SK-N-SH (cell line): ENCODE results near the gene PDE4B. TPM values are rescaled to one million over a fixed set of nuclear protein-coding genes. Genes with fewer than 3 reads are reported as not detected.

Experiments
- CTCF ChIA-PET: fragments of 300-600, 350-600 bp; formaldehyde crosslinking; extraction: SDS; loops from one replicate; lab custom pipeline; 2021; lab: Yijun Ruan, JAX
- POLR2A ChIA-PET: fragments of 350-600 bp; sonication (Branson Sonifier 250); formaldehyde crosslinking; extraction: SDS; loops from one replicate; lab custom pipeline; 2020; ENCODE audit warnings: antibody characterized with exemption, inconsistent platforms; lab: Yijun Ruan, JAX
- DNase-seq: peaks from one replicate; pipeline ENCODE4 v3.0.0; 2012
- H2AFZ ChIP-seq: fragments of 200-600 bp; sonication (generic); 2 replicates; pipeline ENCODE4 v1.8.1; 2016; ENCODE audit warnings: antibody characterized with exemption, mild to moderate bottlenecking, low read depth
- H3F3A ChIP-seq: fragments of 200-600 bp; sonication (generic); replicated peaks from 2 replicates; pipeline ENCODE3; 2016; ENCODE audit warnings: antibody characterized with exemption, mild to moderate bottlenecking; ENCODE audit not compliant: insufficient read depth
- H3K27ac ChIP-seq, 2 experiments: fragments of 200-500 bp in 1 of 2; fragments of 200-600 bp in 1 of 2; sonication (Bioruptor generic) in 1 of 2; sonication (generic), shearing (Covaris generic) in 1 of 2; 2 replicates each; pipeline versions ENCODE4 v1.5.1 to v1.6.1; 2014 to 2016; ENCODE audit warnings: low read depth in 2 of 2, inconsistent platforms in 1 of 2, low read length in 1 of 2, mild to moderate bottlenecking in 1 of 2, mixed read lengths in 1 of 2
- H3K27me3 ChIP-seq: fragments of 200-600 bp; sonication (generic), shearing (Covaris generic); 2 replicates; pipeline ENCODE4 v1.6.1; 2016; ENCODE audit warnings: mixed run types; ENCODE audit not compliant: insufficient read depth
- H3K36me3 ChIP-seq, 2 experiments: fragments of 200-500 bp in 1 of 2; fragments of 200-600 bp in 1 of 2; sonication (Bioruptor generic) in 1 of 2; sonication (generic) in 1 of 2; replicated peaks in 1 of 2; 2 replicates each; pipeline versions ENCODE3 to v1.5.1; 2014 to 2016; ENCODE audit warnings: low read length in 1 of 2, mild to moderate bottlenecking in 1 of 2; ENCODE audit not compliant: insufficient read depth in 2 of 2, control insufficient read depth in 1 of 2
- H3K4me1 ChIP-seq, 2 experiments: fragments of 200-500 bp in 1 of 2; fragments of 200-600 bp in 1 of 2; sonication (Bioruptor generic) in 1 of 2; sonication (generic), shearing (Covaris generic) in 1 of 2; 2 replicates each; pipeline versions ENCODE4 v1.5.1 to v1.6.1; 2014 to 2016; ENCODE audit warnings: low read depth in 1 of 2, low read length in 1 of 2, mixed run types in 1 of 2; ENCODE audit not compliant: insufficient read depth in 2 of 2, control insufficient read depth in 1 of 2
- H3K4me2 ChIP-seq: fragments of 200-600 bp; sonication (generic), shearing (Covaris generic); 2 replicates; pipeline ENCODE4 v1.6.1; 2017; ENCODE audit warnings: mixed run types
- H3K4me3 ChIP-seq, 2 experiments: fragments of 200-500 bp in 1 of 2; fragments of 200-600 bp in 1 of 2; sonication (Bioruptor generic) in 1 of 2; sonication (generic), shearing (Covaris generic) in 1 of 2; 2 replicates each; pipeline versions ENCODE4 v1.5.1 to v1.8.1; 2014 to 2016; ENCODE audit warnings: low read depth in 2 of 2, inconsistent platforms in 1 of 2, low read length in 1 of 2, mild to moderate bottlenecking in 1 of 2, mixed read lengths in 1 of 2, moderate library complexity in 1 of 2
- H3K79me2 ChIP-seq: fragments of 200-600 bp; sonication (generic); 2 replicates; pipeline ENCODE4 v1.8.1; 2017; ENCODE audit warnings: mild to moderate bottlenecking; ENCODE audit not compliant: insufficient read depth
- H3K9ac ChIP-seq: fragments of 200-600 bp; sonication (generic); 2 replicates; pipeline ENCODE4 v1.6.1; 2017; ENCODE audit warnings: mixed run types
- H3K9me2 ChIP-seq: fragments of 200-600 bp; sonication (generic); 2 replicates; pipeline ENCODE4 v1.6.1; 2017; ENCODE audit warnings: mixed run types
- H3K9me3 ChIP-seq: fragments of 200-600 bp; sonication (generic); 2 replicates; pipeline ENCODE4 v1.6.1; 2017; ENCODE audit warnings: mixed run types, mild to moderate bottlenecking, moderate library complexity
- H4K20me1 ChIP-seq: fragments of 200-600 bp; sonication (generic); 2 replicates; pipeline ENCODE4 v1.6.1; 2017; ENCODE audit warnings: mild to moderate bottlenecking, mixed run types; ENCODE audit not compliant: insufficient read depth
- FOSL2 ChIP-seq: IDR thresholded peaks from 2 replicates; pipeline ENCODE4 v1.4.0; 2012; ENCODE audit warnings: low read depth, mild to moderate bottlenecking, moderate library complexity, borderline replicate concordance
- FOXJ3 ChIP-seq: sonication (generic); formaldehyde crosslinking; IDR thresholded peaks from 2 replicates; pipeline ENCODE4 v1.5.1; 2020; ENCODE audit warnings: mild to moderate bottlenecking, missing genetic modification reagents
- FOXM1 ChIP-seq: IDR thresholded peaks from 2 replicates; pipeline ENCODE4 v1.4.0; 2012; ENCODE audit warnings: low read depth, mild to moderate bottlenecking
- GABPA ChIP-seq: IDR thresholded peaks from 2 replicates; pipeline ENCODE4 v1.4.0; 2012; ENCODE audit warnings: low read depth, mild to moderate bottlenecking
- GATA2 ChIP-seq: sonication (generic); formaldehyde crosslinking; IDR thresholded peaks from 2 replicates; pipeline ENCODE4 v1.5.0; 2020; ENCODE audit warnings: mild to moderate bottlenecking, missing genetic modification reagents
- JUND ChIP-seq: IDR thresholded peaks from 2 replicates; pipeline ENCODE4 v1.4.0; 2012
- MEF2A ChIP-seq: IDR thresholded peaks from 2 replicates; pipeline ENCODE4 v1.4.0; 2012; ENCODE audit warnings: low read depth, borderline replicate concordance
- POLR2AphosphoS5 ChIP-seq: IDR thresholded peaks from 2 replicates; pipeline ENCODE4 v1.6.1; 2012; ENCODE audit warnings: low read depth, low read length
- SMC3 ChIP-seq: IDR thresholded peaks from 2 replicates; pipeline ENCODE4 v1.6.1; 2012; ENCODE audit warnings: low read depth, low read length, improper control_type of control experiment
- TCF12 ChIP-seq: IDR thresholded peaks from 2 replicates; pipeline ENCODE4 v1.4.0; 2012
- TEAD4 ChIP-seq: IDR thresholded peaks from 2 replicates; pipeline ENCODE4 v1.4.0; 2012; ENCODE audit warnings: mild to moderate bottlenecking, borderline replicate concordance; ENCODE audit not compliant: insufficient read depth
- YY1 ChIP-seq: IDR thresholded peaks from 2 replicates; pipeline ENCODE4 v1.4.0; 2012; ENCODE audit warnings: low read depth, mild to moderate bottlenecking
- WGBS: methylation state at CpG from one replicate; pipeline ENCODE4 v1.1.6; 2017; ENCODE audit warnings: low lambda C conversion rate; 5-methylcytosine and 5-hydroxymethylcytosine counted together
- polyA plus RNA-seq, 3 experiments: library from polyadenylated mRNA; depleted of rRNA; stranded (reverse); fragments of >200 nt; gene quantifications; 2 replicates each; pipeline ENCODE4 v1.2.3, GENCODE V29; 2012
- TF ChIP-seq, protein P1 (sequence below): IDR thresholded peaks from 2 replicates; pipeline ENCODE4 v1.4.0; 2012; ENCODE audit warnings: low read depth, borderline replicate concordance
- TF ChIP-seq, protein P2 (sequence below): fragments of 200-600 bp; sonication (generic); IDR thresholded peaks from 2 replicates; pipeline ENCODE4 v1.6.1; 2017; ENCODE audit warnings: antibody characterized with exemption, mild to moderate bottlenecking, moderate library complexity
- TF ChIP-seq, protein P3 (sequence below): IDR thresholded peaks from 2 replicates; pipeline ENCODE4 v1.6.1; 2012; ENCODE audit warnings: mild to moderate bottlenecking, low read depth, low read length, moderate library complexity
- TF ChIP-seq, protein P4 (sequence below): fragments of 150-350 bp; IDR thresholded peaks from 2 replicates; pipeline ENCODE4 v1.6.1; 2017; ENCODE audit warnings: antibody characterized with exemption, low read length, low read depth, borderline replicate concordance

The PDE4B gene
- polyA plus RNA-seq, 1 of the 3 experiments (the other 2 are of a cell fraction), result 1.9 TPM

DNA sequence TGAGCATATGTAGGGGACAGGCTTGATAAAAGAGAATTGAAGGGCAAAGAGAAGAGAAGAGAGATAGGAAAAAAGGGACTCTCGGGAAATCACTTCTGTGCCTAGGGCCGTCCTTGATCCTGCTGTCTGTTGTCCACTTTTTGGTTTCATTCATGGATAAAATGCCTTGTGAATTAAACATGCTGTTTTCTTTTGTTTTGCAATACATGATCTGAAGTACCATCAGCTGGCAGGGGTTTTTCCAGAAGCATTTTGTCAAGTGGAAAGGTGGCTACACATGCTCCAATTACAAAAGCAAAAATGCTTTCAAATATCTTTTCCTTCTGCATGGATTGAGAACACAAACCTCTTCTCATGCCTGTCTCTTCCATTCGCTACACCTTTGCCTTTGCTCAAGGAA, 361.7 kb downstream of the PDE4B start:
- H3K4me3 ChIP-seq, result no peak overlapping the region
- no peak for DNase-seq
- POLR2A ChIA-PET, result no interaction called here

More for the DNA sequence above, 361.7 kb downstream of the PDE4B start:
- H3K27ac ChIP-seq, result no peak overlapping the region
- H4K20me1 ChIP-seq, result no peaks in the 10 kb centered on the region
- no peaks in the 10 kb centered on the region for H3K9me2 ChIP-seq
- H3K4me1 ChIP-seq, result peaks cover 0 to 5% of the 10 kb centered on the region in 2 experiments; a peak in 1 of 4 replicates
- H3K9ac ChIP-seq, result no peak overlapping the region
- H3K36me3 ChIP-seq, result no peaks in the 10 kb centered on the region
- TF ChIP-seq GABPA (no peak), SMC3 (no peak), FOSL2 (no peak), MEF2A (no peak), TEAD4 (no peak), YY1 (no peak), FOXM1 (no peak), JUND (no peak), TCF12 (no peak), GATA2 (CRISPR knock-in tag) (no peak), POLR2AphosphoS5 (no peak), FOXJ3 (CRISPR knock-in tag) (no peak)
- TF ChIP-seq, protein P1, sequence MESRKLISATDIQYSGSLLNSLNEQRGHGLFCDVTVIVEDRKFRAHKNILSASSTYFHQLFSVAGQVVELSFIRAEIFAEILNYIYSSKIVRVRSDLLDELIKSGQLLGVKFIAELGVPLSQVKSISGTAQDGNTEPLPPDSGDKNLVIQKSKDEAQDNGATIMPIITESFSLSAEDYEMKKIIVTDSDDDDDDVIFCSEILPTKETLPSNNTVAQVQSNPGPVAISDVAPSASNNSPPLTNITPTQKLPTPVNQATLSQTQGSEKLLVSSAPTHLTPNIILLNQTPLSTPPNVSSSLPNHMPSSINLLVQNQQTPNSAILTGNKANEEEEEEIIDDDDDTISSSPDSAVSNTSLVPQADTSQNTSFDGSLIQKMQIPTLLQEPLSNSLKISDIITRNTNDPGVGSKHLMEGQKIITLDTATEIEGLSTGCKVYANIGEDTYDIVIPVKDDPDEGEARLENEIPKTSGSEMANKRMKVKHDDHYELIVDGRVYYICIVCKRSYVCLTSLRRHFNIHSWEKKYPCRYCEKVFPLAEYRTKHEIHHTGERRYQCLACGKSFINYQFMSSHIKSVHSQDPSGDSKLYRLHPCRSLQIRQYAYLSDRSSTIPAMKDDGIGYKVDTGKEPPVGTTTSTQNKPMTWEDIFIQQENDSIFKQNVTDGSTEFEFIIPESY, result no peak
- TF ChIP-seq, protein P2, sequence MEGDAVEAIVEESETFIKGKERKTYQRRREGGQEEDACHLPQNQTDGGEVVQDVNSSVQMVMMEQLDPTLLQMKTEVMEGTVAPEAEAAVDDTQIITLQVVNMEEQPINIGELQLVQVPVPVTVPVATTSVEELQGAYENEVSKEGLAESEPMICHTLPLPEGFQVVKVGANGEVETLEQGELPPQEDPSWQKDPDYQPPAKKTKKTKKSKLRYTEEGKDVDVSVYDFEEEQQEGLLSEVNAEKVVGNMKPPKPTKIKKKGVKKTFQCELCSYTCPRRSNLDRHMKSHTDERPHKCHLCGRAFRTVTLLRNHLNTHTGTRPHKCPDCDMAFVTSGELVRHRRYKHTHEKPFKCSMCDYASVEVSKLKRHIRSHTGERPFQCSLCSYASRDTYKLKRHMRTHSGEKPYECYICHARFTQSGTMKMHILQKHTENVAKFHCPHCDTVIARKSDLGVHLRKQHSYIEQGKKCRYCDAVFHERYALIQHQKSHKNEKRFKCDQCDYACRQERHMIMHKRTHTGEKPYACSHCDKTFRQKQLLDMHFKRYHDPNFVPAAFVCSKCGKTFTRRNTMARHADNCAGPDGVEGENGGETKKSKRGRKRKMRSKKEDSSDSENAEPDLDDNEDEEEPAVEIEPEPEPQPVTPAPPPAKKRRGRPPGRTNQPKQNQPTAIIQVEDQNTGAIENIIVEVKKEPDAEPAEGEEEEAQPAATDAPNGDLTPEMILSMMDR, result no peak
- TF ChIP-seq, protein P3, sequence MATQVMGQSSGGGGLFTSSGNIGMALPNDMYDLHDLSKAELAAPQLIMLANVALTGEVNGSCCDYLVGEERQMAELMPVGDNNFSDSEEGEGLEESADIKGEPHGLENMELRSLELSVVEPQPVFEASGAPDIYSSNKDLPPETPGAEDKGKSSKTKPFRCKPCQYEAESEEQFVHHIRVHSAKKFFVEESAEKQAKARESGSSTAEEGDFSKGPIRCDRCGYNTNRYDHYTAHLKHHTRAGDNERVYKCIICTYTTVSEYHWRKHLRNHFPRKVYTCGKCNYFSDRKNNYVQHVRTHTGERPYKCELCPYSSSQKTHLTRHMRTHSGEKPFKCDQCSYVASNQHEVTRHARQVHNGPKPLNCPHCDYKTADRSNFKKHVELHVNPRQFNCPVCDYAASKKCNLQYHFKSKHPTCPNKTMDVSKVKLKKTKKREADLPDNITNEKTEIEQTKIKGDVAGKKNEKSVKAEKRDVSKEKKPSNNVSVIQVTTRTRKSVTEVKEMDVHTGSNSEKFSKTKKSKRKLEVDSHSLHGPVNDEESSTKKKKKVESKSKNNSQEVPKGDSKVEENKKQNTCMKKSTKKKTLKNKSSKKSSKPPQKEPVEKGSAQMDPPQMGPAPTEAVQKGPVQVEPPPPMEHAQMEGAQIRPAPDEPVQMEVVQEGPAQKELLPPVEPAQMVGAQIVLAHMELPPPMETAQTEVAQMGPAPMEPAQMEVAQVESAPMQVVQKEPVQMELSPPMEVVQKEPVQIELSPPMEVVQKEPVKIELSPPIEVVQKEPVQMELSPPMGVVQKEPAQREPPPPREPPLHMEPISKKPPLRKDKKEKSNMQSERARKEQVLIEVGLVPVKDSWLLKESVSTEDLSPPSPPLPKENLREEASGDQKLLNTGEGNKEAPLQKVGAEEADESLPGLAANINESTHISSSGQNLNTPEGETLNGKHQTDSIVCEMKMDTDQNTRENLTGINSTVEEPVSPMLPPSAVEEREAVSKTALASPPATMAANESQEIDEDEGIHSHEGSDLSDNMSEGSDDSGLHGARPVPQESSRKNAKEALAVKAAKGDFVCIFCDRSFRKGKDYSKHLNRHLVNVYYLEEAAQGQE, result no peak
- TF ChIP-seq, protein P4, sequence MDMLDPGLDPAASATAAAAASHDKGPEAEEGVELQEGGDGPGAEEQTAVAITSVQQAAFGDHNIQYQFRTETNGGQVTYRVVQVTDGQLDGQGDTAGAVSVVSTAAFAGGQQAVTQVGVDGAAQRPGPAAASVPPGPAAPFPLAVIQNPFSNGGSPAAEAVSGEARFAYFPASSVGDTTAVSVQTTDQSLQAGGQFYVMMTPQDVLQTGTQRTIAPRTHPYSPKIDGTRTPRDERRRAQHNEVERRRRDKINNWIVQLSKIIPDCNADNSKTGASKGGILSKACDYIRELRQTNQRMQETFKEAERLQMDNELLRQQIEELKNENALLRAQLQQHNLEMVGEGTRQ, result no peak
- H3K79me2 ChIP-seq, result no peaks in the 10 kb centered on the region
- H3K4me2 ChIP-seq, result no peak overlapping the region
- 69% methylated on average over 3 of the region's 3 CpGs for WGBS
- no peaks in the 10 kb centered on the region for H3K27me3 ChIP-seq
- no peaks in the 10 kb centered on the region for H3F3A ChIP-seq
- no peaks in the 10 kb centered on the region for H3K9me3 ChIP-seq
- CTCF ChIA-PET, result interaction anchor here (1.0 kb wide), 2 partner anchors 15 to 88 kb away, joined by 3 read pairs; no protein-coding TSS in a partner anchor
- no peak overlapping the region for H2AFZ ChIP-seq
